Measurements from ENCODE around the gene SERGEF.

The SERGEF gene

GRCh38 chr11:17790453-17790852 is 222.4 kb downstream of the SERGEF start:
- DNase-seq (ENCODE audit: low read depth in 4 of 4, low spot score in 1 of 4): no peak

DNA sequence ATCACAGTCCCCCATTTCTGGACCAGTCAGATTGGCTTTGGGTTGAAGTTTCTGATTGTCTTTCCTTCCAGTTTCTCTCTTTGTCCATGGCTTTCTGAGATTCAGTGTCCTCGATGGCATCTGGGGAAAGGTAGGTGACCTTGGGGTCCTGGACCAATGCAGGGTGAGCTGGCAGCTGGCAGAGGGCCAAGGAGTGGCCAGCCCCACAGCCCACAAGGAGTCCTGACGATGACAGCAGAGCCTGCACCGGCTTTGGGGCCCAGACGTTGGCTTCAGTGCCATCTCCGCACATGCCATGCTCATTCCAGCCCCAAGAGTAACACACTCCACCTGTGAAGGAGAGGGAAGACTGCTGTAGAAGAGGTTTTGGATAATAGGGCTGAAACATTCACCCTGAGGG is 224.8 kb downstream of the SERGEF start:
- no peak for DNase-seq (ENCODE audit: low read depth in 4 of 4, low spot score in 1 of 4)

DNA sequence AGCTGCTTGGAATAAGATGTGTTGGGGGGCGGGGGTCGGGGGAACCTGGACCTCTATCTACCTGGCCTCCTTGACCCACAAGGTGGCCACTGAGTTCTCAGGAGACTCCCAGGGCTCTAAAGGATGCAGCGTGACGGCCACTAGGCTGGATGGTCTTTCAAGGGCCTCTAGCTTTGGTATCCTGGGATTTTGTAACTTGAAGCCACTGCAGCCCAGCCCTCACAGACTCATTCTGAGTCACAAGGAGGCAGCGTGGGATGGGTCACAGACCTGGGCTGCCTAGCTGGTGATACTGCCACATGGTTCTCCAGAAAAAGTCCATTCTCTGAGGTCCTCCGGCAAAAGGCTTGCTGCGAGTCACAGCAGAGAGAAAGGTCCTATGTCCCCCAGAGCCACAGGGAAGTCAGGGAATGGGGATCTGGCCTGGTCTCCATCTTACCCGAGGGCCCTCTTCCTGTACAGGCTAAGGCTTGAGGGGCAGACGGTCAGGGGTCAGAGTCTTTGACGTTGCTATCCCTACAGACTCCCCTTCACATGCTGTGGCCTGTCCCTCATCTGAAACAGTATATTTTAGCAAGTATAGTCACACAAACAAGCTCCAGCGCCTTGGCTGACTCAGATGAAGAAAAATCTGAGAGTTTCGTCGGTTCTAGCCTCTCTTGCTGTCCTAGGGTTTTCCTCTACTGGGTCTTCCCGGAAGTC is 225.9 kb downstream of the SERGEF start:
- no peak for DNase-seq (ENCODE audit: low read depth in 4 of 4, low spot score in 1 of 4)

DNA sequence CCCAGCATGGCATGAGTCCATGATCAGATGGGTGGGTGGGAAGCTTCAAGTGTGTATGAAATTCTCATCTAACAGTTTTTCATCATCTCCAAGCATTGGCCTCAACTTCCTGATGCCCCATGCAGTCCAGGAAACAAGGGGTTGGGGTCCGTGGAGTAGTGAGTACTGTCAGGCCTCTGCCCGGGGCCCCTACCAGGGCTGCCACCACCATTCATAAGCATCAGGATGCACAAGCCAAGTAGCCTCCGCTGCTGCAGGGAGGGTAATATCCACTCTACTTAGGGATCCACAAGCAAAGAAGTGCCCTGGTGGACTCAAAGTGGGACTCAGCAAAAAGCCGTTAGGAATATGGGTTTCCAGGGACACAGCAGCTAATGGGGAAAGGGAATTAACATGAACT is 229.0 kb downstream of the SERGEF start:
- DNase-seq (ENCODE audit: low read depth in 4 of 4, low spot score in 1 of 4): no peak

DNA sequence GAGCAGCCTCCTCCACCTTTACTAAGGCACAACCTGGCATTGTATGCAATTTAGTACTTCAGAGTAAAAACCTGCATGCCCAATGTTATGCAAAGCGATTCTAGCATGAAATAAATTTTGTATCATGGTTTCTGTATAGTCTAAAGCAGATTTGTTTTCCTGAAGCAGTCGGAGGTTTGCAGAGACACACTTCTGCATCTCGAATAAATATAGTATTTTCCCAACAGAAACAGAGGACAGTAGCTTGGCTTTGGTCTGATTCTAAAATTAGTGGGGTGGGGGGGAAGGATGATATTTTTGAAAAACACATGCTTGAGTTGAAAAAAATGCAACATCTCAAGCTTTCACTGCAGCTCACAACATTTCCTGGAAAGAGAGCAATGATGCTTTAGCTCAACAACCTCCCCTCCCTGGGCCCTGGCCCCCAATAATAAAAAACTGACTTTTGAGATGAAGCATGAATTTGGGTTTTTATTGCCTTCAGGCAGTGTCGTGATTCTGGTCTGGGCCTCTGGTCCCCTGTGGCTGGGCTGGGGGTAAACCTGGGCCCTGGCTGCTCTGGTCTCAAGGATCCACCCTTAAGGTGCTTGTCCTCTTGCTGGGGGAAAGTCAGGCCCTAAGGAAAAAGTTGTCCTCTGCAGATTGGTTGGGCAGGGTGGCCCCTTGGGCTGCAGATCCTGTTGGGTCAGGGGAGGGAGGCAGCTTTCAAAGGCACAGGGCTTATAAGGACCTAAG is 230.1 kb downstream of the SERGEF start:
- no peak for DNase-seq (ENCODE audit: low read depth in 4 of 4, low spot score in 1 of 4)

DNA sequence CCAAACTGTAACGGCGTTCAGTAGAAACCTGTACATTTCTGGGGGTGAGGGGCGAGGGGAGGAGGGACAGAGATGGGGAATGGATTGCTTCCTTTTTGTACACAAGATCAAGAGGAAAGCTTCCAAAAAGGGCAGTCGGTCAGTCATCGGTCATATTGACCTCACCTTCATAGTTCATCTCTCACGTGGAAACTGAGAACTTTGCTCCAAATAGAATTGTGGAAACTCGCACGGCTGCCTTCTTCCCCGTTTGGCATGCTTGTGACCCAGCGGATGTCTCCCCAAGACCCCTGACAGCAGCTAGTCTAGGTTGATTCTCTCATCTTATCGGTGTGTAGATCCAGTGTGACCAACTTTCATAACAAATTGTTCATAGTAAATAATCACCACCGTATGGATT is 230.7 kb downstream of the SERGEF start:
- no peak for DNase-seq (ENCODE audit: low read depth in 4 of 4, low spot score in 1 of 4)

- no peak for DNase-seq (ENCODE audit: low read depth in 4 of 4, low spot score in 1 of 4)
These were observed 231.2 kb downstream of the SERGEF start for GRCh38 chr11:17781626-17782025.

GRCh38 chr11:17781221-17781620 is 231.6 kb downstream of the SERGEF start:
- DNase-seq (ENCODE audit: low read depth in 4 of 4, low spot score in 1 of 4): no peak

- no peak for DNase-seq (ENCODE audit: low read depth in 4 of 4, low spot score in 1 of 4)
These were observed 232.2 kb downstream of the SERGEF start for GRCh38 chr11:17780668-17781067.

DNA sequence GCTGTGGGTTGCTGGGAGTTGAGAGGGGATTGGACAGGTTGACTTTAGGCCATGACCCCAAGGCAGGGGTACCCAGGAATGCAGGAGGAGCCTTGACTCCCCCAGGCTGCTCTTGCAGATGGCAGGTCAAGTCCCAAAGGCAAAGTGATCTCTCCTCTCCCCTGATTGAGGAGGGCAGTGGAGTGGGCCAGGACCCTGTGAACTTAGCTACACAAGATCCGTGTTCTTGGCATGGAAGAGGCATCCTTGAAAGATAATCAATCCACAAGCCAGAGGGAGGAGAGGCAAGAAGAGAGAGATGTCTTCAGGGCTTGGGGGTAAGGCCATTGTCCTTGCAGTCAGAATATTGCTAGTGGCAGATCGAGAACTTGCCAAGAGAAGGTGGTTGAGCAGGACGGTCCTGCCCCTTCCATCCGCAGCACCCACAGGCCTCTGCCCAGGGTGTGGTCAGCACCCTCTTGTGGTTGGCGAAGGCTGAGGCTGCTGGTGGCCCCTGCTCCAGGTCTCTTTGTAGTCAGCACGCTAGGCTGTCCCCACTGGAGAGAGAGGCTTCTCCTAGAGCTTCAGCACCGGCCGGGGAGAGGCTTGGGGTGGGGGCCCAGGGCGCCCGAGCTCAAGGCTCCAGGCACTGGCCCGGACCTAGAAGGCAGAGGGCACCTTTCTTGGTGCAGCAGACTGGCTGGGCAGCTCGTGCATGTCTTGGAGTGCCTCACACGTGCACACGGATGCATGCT is 232.8 kb downstream of the SERGEF start:
- DNase-seq (ENCODE audit: low read depth in 4 of 4, low spot score in 1 of 4): no peak

GRCh38 chr11:17778956-17779860 is 233.6 kb downstream of the SERGEF start:
- DNase-seq (ENCODE audit: low read depth in 4 of 4, low spot score in 1 of 4): no peak

DNA sequence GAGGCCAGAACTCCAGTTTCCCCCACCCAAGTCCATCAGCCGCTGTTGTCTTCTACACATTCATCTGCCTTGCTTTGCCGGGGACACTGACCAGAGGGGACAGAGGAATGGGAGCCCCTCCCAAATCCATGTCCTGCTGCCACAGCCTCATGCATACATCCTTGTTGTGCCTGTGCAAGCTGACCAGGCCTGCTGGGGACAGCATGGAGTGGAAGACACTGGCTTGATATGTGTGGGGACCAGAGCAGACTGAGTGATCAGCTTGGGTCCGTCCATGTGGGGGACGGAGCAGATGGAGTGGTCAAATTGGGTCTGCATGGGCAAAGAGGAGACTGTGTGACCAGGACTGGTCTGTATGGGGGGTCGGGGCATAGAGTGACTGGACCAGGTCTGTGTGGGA is 234.5 kb downstream of the SERGEF start:
- no peak for DNase-seq (ENCODE audit: low read depth in 4 of 4, low spot score in 1 of 4)

DNA sequence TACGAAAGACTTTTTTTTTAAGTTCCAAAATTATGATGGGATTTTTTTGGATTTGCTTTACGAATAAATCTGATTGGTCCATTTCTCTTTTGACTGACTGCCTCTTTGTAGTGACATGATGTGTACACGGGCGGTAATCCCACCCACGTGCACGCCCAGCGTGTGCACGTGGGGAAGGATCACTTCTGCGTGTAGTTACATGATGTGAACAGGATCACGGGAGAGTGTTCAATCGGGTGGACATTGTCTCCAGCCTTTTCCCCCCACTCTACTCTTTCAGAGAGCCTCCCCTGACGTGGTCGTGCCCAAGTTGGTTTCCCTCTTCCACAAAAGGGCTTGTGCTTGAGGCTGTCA is 235.1 kb downstream of the SERGEF start:
- no peak for DNase-seq (ENCODE audit: low read depth in 4 of 4, low spot score in 1 of 4)

DNA sequence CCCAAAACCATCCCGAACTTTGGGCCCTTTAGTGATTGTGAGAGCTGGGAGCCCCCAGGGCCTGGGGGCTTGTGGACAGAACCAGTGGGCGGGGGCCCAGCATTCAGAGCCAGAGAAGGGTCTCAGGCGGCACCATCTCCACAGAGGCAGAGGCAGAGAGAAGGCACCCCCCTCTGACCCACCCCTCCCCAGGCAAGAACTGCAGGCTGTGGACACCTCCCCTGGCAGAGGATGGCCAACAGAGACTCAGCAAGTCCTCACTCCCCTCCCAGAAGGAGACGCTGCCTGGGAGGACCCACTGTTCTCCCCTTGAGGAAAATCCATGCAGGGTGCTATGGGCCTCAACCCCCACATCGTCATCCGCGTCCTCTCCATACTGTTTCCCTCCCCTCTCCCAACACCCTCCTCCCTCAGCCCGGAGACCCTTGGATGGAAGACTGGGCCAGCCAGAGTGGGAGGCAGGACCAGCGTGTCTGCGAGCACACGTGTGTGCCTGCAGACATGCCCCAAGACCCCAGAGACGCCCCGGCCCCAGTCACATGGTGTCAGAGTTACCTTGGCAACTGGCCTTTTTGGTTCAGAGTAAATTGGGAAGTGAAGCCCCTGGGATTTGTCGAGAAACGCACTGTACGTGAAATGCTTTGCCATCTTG is 235.6 kb downstream of the SERGEF start:
- no peak for DNase-seq (ENCODE audit: low read depth in 4 of 4, low spot score in 1 of 4)

DNA sequence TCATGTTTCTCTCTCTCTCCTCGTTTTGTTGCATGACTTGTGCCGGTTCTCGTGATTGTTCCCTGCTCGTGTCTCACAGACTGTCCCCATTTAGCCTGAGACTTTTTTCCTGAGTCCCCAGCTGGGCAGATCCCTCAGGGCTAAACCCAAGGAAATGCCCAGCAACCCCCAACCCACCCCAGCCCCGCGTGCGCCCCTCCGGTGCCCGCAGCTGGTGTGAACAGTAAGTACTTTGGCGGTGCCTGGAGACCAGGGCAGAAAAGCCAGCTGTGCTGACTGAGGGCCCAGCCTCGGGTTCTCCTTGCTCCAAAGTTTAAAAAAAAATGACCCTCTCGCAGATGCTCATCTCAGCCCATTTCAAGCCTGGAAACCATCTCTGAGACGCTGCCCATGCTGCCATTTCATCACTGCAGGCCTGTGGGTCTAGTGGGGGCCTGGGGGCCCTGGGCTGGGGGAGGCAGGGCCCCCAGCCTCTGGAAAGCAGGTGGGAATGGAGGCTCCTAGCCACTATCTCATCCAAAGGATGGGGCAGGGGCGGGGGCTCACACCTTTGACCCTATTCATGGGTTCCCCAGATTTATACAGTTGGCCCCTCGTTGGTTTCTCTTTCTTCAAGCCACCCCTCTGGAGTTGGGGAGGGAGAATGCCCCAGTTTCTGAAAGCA is 236.5 kb downstream of the SERGEF start:
- no peak for DNase-seq (ENCODE audit: low read depth in 4 of 4, low spot score in 1 of 4)

GRCh38 chr11:17775507-17776211 is 237.2 kb downstream of the SERGEF start:
- no peak for DNase-seq (ENCODE audit: low read depth in 4 of 4, low spot score in 1 of 4)

- no peak for DNase-seq (ENCODE audit: low read depth in 4 of 4, low spot score in 1 of 4)
These were observed 237.9 kb downstream of the SERGEF start for GRCh38 chr11:17775035-17775348.

GRCh38 chr11:17774232-17775034 is 238.4 kb downstream of the SERGEF start:
- DNase-seq (ENCODE audit: low read depth in 4 of 4, low spot score in 1 of 4): no peak

DNA sequence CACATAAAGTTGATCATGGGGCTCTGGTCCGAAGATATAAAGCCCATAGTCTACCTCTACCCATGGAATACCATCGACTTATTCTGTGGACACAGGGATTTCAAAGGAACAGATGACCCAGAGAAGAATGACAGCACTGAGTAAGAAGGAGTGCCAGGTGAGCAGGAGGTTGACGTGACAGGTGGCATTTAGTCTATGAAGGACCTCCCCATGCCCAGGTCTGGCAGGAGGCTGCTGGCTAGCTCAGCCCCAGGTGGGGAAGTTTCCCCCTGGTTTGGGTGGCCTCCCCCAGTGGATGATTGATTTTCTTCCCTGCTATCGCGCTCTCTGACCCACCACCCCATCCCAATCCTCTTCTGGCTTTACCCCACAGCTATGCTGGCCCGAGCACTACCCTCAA is 239.2 kb downstream of the SERGEF start:
- no peak for DNase-seq (ENCODE audit: low read depth in 4 of 4, low spot score in 1 of 4)
